Measurements from ENCODE around the gene OR4B1.

OR4B1 gene

GRCh38 chr11:48261600-48261999 lies 45.0 kb downstream of the OR4B1 start:
- DNase-seq (ENCODE audit: low read depth), result no peak

DNA sequence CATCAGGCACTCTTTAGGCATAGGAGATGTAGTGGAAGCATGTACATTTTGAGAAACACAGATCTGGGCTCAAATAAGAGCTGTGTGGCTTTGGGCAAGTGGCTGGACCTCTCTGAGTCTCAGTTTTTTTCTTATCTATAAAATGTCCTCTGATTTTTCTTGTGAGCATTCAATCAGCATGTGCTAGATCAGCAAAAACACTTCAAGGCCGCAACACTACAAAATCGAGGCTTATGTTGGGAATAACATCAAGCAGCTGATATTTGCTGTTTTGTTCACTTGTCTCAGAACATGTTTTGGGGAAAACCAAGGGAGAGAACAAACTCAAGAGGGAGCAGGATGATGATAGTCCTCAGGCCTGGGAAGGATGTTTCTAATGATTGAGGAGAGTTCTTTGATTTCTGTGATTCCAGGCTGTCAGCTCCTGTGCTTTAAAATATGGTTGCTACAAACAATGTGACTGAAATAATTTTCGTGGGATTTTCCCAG lies 46.9 kb downstream of the OR4B1 start, which contains the start of gene OR4X1:
OR4X1 (plus strand) TSS at position 439 of the 489 bp plus-strand sequence; CDS start at position 439, 0 bp downstream.
- no peak for DNase-seq (ENCODE audit: low read depth)
